Measurements from ENCODE around the gene ADCYAP1R1.

Gene ADCYAP1R1

GRCh38 chr7:31062746-31063435 is 10.8 kb downstream of the ADCYAP1R1 start:
- Histone ChIP-seq H3K9me3 (no peaks in the 10 kb centered on the region), H3K36me3 (no peaks in the 10 kb centered on the region), H3K27ac (no peak overlapping the region), H3K27me3 (peaks cover 0 to under 1% of the 10 kb centered on the region in 2 donors), H3K4me3 (no peak overlapping the region), H3K4me1 (no peaks in the 10 kb centered on the region)
- intact Hi-C loops (cut with DNase I; ENCODE audit: low total_unique reads): no loop called here
- TF ChIP-seq, protein P1, sequence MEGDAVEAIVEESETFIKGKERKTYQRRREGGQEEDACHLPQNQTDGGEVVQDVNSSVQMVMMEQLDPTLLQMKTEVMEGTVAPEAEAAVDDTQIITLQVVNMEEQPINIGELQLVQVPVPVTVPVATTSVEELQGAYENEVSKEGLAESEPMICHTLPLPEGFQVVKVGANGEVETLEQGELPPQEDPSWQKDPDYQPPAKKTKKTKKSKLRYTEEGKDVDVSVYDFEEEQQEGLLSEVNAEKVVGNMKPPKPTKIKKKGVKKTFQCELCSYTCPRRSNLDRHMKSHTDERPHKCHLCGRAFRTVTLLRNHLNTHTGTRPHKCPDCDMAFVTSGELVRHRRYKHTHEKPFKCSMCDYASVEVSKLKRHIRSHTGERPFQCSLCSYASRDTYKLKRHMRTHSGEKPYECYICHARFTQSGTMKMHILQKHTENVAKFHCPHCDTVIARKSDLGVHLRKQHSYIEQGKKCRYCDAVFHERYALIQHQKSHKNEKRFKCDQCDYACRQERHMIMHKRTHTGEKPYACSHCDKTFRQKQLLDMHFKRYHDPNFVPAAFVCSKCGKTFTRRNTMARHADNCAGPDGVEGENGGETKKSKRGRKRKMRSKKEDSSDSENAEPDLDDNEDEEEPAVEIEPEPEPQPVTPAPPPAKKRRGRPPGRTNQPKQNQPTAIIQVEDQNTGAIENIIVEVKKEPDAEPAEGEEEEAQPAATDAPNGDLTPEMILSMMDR (IDR thresholded peaks at IDR 0.05): no peak
- DNase-seq: no peak

DNA sequence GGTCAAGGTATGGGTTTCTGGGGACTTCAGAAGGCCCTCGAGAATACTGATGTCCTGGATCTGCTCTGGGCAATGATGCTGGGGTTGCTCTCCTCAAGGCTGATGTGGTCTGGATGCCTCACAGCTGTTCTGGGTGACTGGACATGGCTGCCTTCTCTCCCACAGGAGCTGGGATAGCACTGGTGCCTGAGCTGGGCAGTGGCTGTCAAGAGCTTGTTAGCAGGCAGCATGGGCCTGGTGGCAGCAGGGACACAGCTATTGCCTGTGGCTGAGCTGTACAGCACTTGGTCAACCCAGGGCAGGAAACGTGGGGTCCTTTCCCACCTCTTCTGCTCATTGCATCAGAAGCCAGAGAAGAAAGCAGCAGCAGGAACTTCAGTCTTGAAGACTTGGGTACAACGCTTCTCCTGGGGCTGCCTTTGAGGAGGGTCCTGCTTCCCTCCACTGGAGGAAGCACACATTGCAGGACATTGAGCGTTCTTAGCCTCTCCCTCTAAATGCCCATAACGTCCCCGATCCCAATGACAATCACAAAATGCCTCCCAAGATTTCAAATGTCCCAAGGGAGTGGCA is 13.0 kb downstream of the ADCYAP1R1 start:
- DNase-seq: no peak
- no peak overlapping the region for H3K27ac ChIP-seq
- no peaks in the 10 kb centered on the region for H3K27me3 ChIP-seq
- TF ChIP-seq, protein P1 (IDR thresholded peaks at IDR 0.05): no peak
- intact Hi-C loops (cut with DNase I; ENCODE audit: low total_unique reads): no loop called here
- H3K4me3 ChIP-seq: no peak overlapping the region
- no peaks in the 10 kb centered on the region for H3K36me3 ChIP-seq
- H3K9me3 ChIP-seq: no peaks in the 10 kb centered on the region
- no peaks in the 10 kb centered on the region for H3K4me1 ChIP-seq

GRCh38 chr7:31065840-31066239 is 13.7 kb downstream of the ADCYAP1R1 start:
- H3K27me3 ChIP-seq: no peaks in the 10 kb centered on the region
- H3K27ac ChIP-seq: no peak overlapping the region
- TF ChIP-seq, protein P1 (IDR thresholded peaks at IDR 0.05): no peak
- H3K4me3 ChIP-seq: no peak overlapping the region
- no peaks in the 10 kb centered on the region for H3K36me3 ChIP-seq
- no peaks in the 10 kb centered on the region for H3K4me1 ChIP-seq
- H3K9me3 ChIP-seq: no peaks in the 10 kb centered on the region
- intact Hi-C loops (cut with DNase I; ENCODE audit: low total_unique reads): no loop called here
- no peak for DNase-seq

DNA sequence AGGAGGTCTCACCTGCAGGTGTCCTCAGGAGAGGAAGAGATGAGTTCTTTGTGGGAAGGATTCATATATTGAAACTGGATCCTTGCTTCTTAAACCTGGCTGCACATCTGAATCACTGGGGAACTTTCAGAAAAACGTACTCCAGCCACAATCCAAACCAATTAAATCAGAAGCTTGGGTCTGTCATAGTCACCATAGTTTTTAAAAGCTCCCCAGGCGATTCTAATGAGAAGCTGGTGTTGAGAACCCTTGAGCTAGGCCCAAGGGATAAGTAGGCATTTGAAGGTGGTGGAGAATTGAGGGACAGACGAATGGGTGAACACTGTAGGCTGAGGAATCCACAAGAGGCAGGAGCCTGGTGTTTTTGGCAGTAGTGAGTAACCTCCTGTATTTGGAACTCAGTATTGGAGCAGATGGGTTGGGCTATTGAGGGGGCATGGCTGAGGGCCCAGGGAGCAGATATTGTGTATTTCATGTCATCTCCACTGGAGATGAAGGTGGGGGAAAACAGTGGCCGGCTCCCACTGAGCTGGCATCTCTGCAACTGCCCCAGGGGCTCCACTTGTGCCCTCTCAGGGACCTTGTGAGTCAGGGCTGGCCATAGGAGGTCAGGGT is 14.5 kb downstream of the ADCYAP1R1 start:
- Histone ChIP-seq H3K9me3 (no peaks in the 10 kb centered on the region), H3K27me3 (no peaks in the 10 kb centered on the region), H3K4me1 (no peaks in the 10 kb centered on the region), H3K36me3 (no peaks in the 10 kb centered on the region), H3K27ac (no peak overlapping the region), H3K4me3 (no peak overlapping the region)
- intact Hi-C loops (cut with DNase I; ENCODE audit: low total_unique reads): no loop called here
- TF ChIP-seq, protein P1 (IDR thresholded peaks at IDR 0.05): no peak
- DNase-seq: no peak

- Histone ChIP-seq H3K36me3 (no peaks in the 10 kb centered on the region), H3K9me3 (no peaks in the 10 kb centered on the region), H3K4me3 (no peak overlapping the region), H3K27me3 (no peaks in the 10 kb centered on the region), H3K4me1 (no peaks in the 10 kb centered on the region), H3K27ac (no peak overlapping the region)
- intact Hi-C loops (cut with DNase I; ENCODE audit: low total_unique reads): no loop called here
- peak in 1 of 2 donors; percentile 28 for DNase-seq
- TF ChIP-seq, protein P1 (IDR thresholded peaks at IDR 0.05): no peak
Measured at GRCh38 chr7:31067491-31067890, 15.4 kb downstream of the ADCYAP1R1 start.

Measured in tibial artery (tissue), 4 donors.